K562 (cell line): ENCODE results near the gene SLC35D2. TPM values are rescaled to one million over a fixed set of nuclear protein-coding genes. Genes with fewer than 3 reads are reported as not detected.

Experiments used
- AFF4 ChIP-seq: sonication (generic); formaldehyde crosslinking; IDR thresholded peaks from 2 replicates; pipeline ENCODE4 v1.8.0; 2023; ENCODE audit warnings: mild to moderate bottlenecking, missing genetic modification reagents
- CCNT2 ChIP-seq: IDR thresholded peaks from 2 replicates; pipeline ENCODE4 v1.6.1; 2011; ENCODE audit warnings: borderline replicate concordance, low read depth, mild to moderate bottlenecking, moderate library complexity, mixed read lengths, low read length; ENCODE audit not compliant: insufficient read length; ENCODE audit errors: extremely low read depth
- GTF2A2 ChIP-seq: IDR thresholded peaks from 2 replicates; pipeline ENCODE4 v1.6.1; 2016; ENCODE audit warnings: mild to moderate bottlenecking, missing genetic modification characterization, missing compliant biosample characterization
- ILF3 ChIP-seq: fragments of 450-650 bp; IDR thresholded peaks from 2 replicates; pipeline ENCODE4 v1.6.1; 2018; ENCODE audit warnings: antibody characterized with exemption, mild to moderate bottlenecking, moderate library complexity, borderline replicate concordance
- NKRF ChIP-seq: fragments of 450-650 bp; IDR thresholded peaks from 2 replicates; pipeline ENCODE4 v1.6.1; 2016; ENCODE audit warnings: borderline replicate concordance
- NUFIP1 ChIP-seq: fragments of 450-650 bp; IDR thresholded peaks from 2 replicates; pipeline ENCODE4 v1.6.1; 2018; ENCODE audit not compliant: partially characterized antibody
- PHB ChIP-seq: fragments of 250-450 bp; sonication (Bioruptor Pico); IDR thresholded peaks from 2 replicates; pipeline ENCODE4 v1.5.0; 2021
- PRMT5 ChIP-seq: sonication (generic); formaldehyde crosslinking; IDR thresholded peaks from 2 replicates; pipeline ENCODE4 v1.5.0; 2020; ENCODE audit warnings: missing genetic modification reagents
- PTTG1 ChIP-seq: fragments of 450-650 bp; IDR thresholded peaks from 2 replicates; pipeline ENCODE4 v1.6.1; 2016; ENCODE audit warnings: low read depth, mild to moderate bottlenecking, missing genetic modification characterization, missing compliant biosample characterization
- ZNF41 ChIP-seq: fragments of 250-450 bp; sonication (Bioruptor Pico); conservative IDR thresholded peaks from 2 replicates; pipeline ENCODE4 v1.4.0; 2020; ENCODE audit warnings: mild to moderate bottlenecking
- ZNF511 ChIP-seq: sonication (generic); formaldehyde crosslinking; IDR thresholded peaks from 2 replicates; pipeline ENCODE4 v1.8.0; 2022; ENCODE audit warnings: mild to moderate bottlenecking, missing genetic modification reagents
- ZNF75A ChIP-seq: fragments of 450-650 bp; formaldehyde crosslinking; IDR thresholded peaks from 2 replicates; pipeline ENCODE4 v1.4.0; 2020; ENCODE audit warnings: mild to moderate bottlenecking
- polyA plus RNA-seq, 8 experiments: library from polyadenylated mRNA; depleted of rRNA in 4 of 8; stranded (reverse) in 5 of 8; unstranded in 3 of 8; fragments of >200 nt; fragmentation: Nextera tagmentation in 2 of 8; fragmentation: Illumina TruSeq in 1 of 8; extraction: Ambion mirVana in 2 of 8; extraction: Trizol in 1 of 8; gene quantifications; 2 replicates each; pipeline versions ENCODE4 v1.2.1 to v1.2.3, GENCODE V29; 2011 to 2014; ENCODE audit warnings: inconsistent platforms in 1 of 8, missing spikeins in 1 of 8
- total RNA-seq, 7 experiments: library from RNA; depleted of rRNA in 6 of 7; stranded (reverse); fragments of >200 nt in 6 of 7; fragmentation: Illumina TruSeq in 2 of 7; extraction: Trizol in 2 of 7; gene quantifications; 2 replicates each; pipeline versions ENCODE4 v1.2.1 to v1.2.3, GENCODE V29; 2011 to 2021; ENCODE audit warnings: low replicate concordance in 1 of 7
- TF ChIP-seq, protein P1 (sequence below), 2 experiments: IDR thresholded peaks; 2 replicates each; pipeline ENCODE4 v1.6.1; 2012; ENCODE audit warnings: improper control_type of control experiment in 2 of 2, low read depth in 2 of 2, low read length in 2 of 2, borderline replicate concordance in 1 of 2
- TF ChIP-seq, protein P2 (sequence below): sonication (generic); formaldehyde crosslinking; IDR thresholded peaks from 2 replicates; pipeline ENCODE4 v1.5.0; 2020; ENCODE audit warnings: missing genetic modification reagents

Gene SLC35D2
- total and polyA plus RNA-seq, 9 of the 15 experiments (the other 6 are each of a cell fraction or from before 2014, with no cell fraction given) = 2.9 to 14.9 (median 11.7) TPM

DNA sequence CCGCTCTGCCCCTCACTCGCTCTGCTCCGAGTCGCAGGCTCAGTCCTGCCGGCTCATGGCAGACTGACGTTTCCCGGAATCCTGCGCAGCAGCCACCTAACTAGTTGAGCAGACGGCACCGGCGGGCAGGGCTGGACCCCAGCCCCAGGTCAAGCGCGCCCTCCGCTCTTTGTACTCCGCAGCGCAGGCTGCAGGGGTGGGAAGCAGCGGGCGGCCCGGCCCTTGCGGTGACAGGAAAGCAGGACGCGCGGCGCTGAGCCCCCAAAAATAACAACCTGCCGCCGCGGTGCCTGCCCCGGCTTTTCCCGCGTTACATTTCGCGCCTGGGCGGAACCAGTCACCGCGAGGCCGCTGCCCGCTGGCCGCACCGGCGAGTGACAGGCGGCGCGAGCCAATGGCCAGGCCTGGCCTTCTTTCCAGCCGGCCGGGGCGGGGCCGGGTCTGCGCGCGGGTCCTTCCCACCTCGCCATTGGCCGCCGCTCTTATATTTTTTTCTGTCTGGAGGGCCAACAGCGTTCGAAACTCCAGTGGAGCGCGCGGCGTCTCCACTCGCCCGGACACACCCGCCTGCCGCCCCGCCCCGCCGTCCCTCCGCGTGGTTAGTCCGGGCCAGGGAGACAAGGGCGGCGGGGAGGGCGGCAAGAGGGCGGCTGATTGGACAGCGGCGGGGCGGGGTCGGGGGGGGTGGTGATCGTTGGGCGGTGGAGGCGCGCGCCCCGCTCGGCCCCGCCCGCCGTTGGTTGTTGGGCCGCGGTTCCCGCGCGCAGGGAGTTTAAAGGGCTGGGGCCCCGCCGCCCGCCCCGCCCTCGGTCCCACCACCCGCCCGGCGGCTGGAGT lies 34.8 kb upstream of the SLC35D2 start, which contains the start of gene ZNF367 (continued):
- TF ChIP-seq, protein P1, sequence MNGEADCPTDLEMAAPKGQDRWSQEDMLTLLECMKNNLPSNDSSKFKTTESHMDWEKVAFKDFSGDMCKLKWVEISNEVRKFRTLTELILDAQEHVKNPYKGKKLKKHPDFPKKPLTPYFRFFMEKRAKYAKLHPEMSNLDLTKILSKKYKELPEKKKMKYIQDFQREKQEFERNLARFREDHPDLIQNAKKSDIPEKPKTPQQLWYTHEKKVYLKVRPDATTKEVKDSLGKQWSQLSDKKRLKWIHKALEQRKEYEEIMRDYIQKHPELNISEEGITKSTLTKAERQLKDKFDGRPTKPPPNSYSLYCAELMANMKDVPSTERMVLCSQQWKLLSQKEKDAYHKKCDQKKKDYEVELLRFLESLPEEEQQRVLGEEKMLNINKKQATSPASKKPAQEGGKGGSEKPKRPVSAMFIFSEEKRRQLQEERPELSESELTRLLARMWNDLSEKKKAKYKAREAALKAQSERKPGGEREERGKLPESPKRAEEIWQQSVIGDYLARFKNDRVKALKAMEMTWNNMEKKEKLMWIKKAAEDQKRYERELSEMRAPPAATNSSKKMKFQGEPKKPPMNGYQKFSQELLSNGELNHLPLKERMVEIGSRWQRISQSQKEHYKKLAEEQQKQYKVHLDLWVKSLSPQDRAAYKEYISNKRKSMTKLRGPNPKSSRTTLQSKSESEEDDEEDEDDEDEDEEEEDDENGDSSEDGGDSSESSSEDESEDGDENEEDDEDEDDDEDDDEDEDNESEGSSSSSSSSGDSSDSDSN (IDR thresholded peaks at IDR 0.05; ENCODE audit: borderline replicate concordance in 1 of 2, low read depth in 2 of 2, low read length in 2 of 2) = 0 out of 4 replicates have a peak, but pooled peaks of 1 of the 2 experiments have one; percentile 10
- TF ChIP-seq CCNT2 (peak; percentile 73), PTTG1 (tag) (no peak), ZNF41 (CRISPR knock-in tag) (no peak), PRMT5 (CRISPR knock-in tag) (no peak), PHB (CRISPR knock-in tag) (no peak), GTF2A2 (tag) (no peak), ILF3 (no peak), ZNF511 (peak; percentile 95), ZNF75A (CRISPR knock-in tag) (no peak), NKRF (peak; percentile 87), AFF4 (CRISPR knock-in tag) (peak; percentile 72; the same call in 1 of the 2 replicates), NUFIP1 (no peak)
- TF ChIP-seq, protein P2, sequence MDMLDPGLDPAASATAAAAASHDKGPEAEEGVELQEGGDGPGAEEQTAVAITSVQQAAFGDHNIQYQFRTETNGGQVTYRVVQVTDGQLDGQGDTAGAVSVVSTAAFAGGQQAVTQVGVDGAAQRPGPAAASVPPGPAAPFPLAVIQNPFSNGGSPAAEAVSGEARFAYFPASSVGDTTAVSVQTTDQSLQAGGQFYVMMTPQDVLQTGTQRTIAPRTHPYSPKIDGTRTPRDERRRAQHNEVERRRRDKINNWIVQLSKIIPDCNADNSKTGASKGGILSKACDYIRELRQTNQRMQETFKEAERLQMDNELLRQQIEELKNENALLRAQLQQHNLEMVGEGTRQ (CRISPR knock-in tag) = no peak
